K562 (cell line): ENCODE data around the gene AHNAK. TPM values are rescaled to one million over a fixed set of nuclear protein-coding genes. Genes with fewer than 3 reads are reported as not detected.

Experiments
- CC2D1A ChIP-seq: fragments of 450-650 bp; IDR thresholded peaks from 2 replicates; pipeline ENCODE4 v1.6.1; 2017; ENCODE audit warnings: mild to moderate bottlenecking
- CEBPG ChIP-seq, 3 experiments: fragments of 200-800 bp in 1 of 3; sonication (Bioruptor generic) in 1 of 3; sonication (generic) in 1 of 3; formaldehyde crosslinking in 1 of 3; IDR thresholded peaks in 2 of 3; conservative IDR thresholded peaks in 1 of 3; 2 replicates each; pipeline versions ENCODE4 v1.6.1 to v1.8.0; 2016 to 2022; ENCODE audit warnings: missing compliant biosample characterization in 2 of 3, missing genetic modification characterization in 2 of 3, mild to moderate bottlenecking in 1 of 3, missing genetic modification reagents in 1 of 3
- GABPB2 ChIP-seq: fragments of 250-450 bp; sonication (Bioruptor Pico); conservative IDR thresholded peaks from 2 replicates; pipeline ENCODE4 v1.5.1; 2021; ENCODE audit warnings: mild to moderate bottlenecking
- JUND ChIP-seq, 2 experiments: IDR thresholded peaks; 2 replicates in 1 of 2; 3 replicates in 1 of 2; pipeline ENCODE4 v1.6.1; 2011; ENCODE audit warnings: borderline replicate concordance in 2 of 2, low read depth in 2 of 2, low read length in 2 of 2, improper control_type of control experiment in 1 of 2, missing biosample characterization in 1 of 2, missing genetic modification characterization in 1 of 2, missing genetic modification reagents in 1 of 2
- KLF1 ChIP-seq: fragments of 450-650 bp; IDR thresholded peaks from 2 replicates; pipeline ENCODE4 v1.6.1; 2016; ENCODE audit warnings: missing genetic modification characterization, missing compliant biosample characterization
- L3MBTL2 ChIP-seq: fragments of 450-650 bp; IDR thresholded peaks from 2 replicates; pipeline ENCODE4 v1.6.1; 2016; ENCODE audit warnings: mild to moderate bottlenecking, moderate library complexity
- MEIS2 ChIP-seq: fragments of 450-650 bp; IDR thresholded peaks from 2 replicates; pipeline ENCODE4 v1.6.1; 2014; ENCODE audit warnings: mild to moderate bottlenecking; ENCODE audit not compliant: partially characterized antibody
- NBN ChIP-seq: fragments of 450-650 bp; IDR thresholded peaks from 2 replicates; pipeline ENCODE4 v1.6.1; 2016; ENCODE audit warnings: low read depth, mild to moderate bottlenecking
- RCOR1 ChIP-seq, 2 experiments: IDR thresholded peaks; 2 replicates each; pipeline ENCODE4 v1.6.1; 2012; ENCODE audit warnings: low read depth in 2 of 2, low read length in 2 of 2, borderline replicate concordance in 1 of 2, improper control_type of control experiment in 1 of 2
- polyA plus RNA-seq, 8 experiments: library from polyadenylated mRNA; depleted of rRNA in 4 of 8; stranded (reverse) in 5 of 8; unstranded in 3 of 8; fragments of >200 nt; fragmentation: Nextera tagmentation in 2 of 8; fragmentation: Illumina TruSeq in 1 of 8; extraction: Ambion mirVana in 2 of 8; extraction: Trizol in 1 of 8; gene quantifications; 2 replicates each; pipeline versions ENCODE4 v1.2.1 to v1.2.3, GENCODE V29; 2011 to 2014; ENCODE audit warnings: inconsistent platforms in 1 of 8, missing spikeins in 1 of 8
- total RNA-seq, 7 experiments: library from RNA; depleted of rRNA in 6 of 7; stranded (reverse); fragments of >200 nt in 6 of 7; fragmentation: Illumina TruSeq in 2 of 7; extraction: Trizol in 2 of 7; gene quantifications; 2 replicates each; pipeline versions ENCODE4 v1.2.1 to v1.2.3, GENCODE V29; 2011 to 2021; ENCODE audit warnings: low replicate concordance in 1 of 7
- TF ChIP-seq, protein P1 (sequence below): fragments of 250-450 bp; sonication (Bioruptor Pico); IDR thresholded peaks from 2 replicates; pipeline ENCODE4 v1.9.0; 2021; ENCODE audit warnings: mild to moderate bottlenecking, inconsistent platforms
- TF ChIP-seq, protein P2 (sequence below): fragments of 250-450 bp; sonication (Bioruptor Pico); IDR thresholded peaks from 2 replicates; pipeline ENCODE4 v1.5.1; 2021; ENCODE audit warnings: mild to moderate bottlenecking
- TF ChIP-seq, protein P3 (sequence below): fragments of 450-650 bp; formaldehyde crosslinking; IDR thresholded peaks from 2 replicates; pipeline ENCODE4 v1.4.0; 2022; ENCODE audit warnings: mild to moderate bottlenecking, moderate library complexity
- TF ChIP-seq, protein P4 (sequence below), 3 experiments: IDR thresholded peaks in 2 of 3; conservative IDR thresholded peaks in 1 of 3; 2 replicates each; pipeline ENCODE4 v1.5.1; 2011 to 2012; ENCODE audit warnings: low read length in 3 of 3, mild to moderate bottlenecking in 3 of 3, control low read depth in 2 of 3, improper control_type of control experiment in 1 of 3, inconsistent platforms in 1 of 3, low read depth in 1 of 3, mixed read lengths in 1 of 3, moderate library complexity in 1 of 3; ENCODE audit not compliant: insufficient read depth in 2 of 3
- TF ChIP-seq, protein P5 (sequence below): sonication (generic); formaldehyde crosslinking; IDR thresholded peaks from 2 replicates; pipeline ENCODE4 v1.8.1; 2022; ENCODE audit warnings: missing genetic modification reagents

The AHNAK gene
- total and polyA plus RNA-seq, 9 of the 15 experiments (the other 6 are each of a cell fraction or from before 2014, with no cell fraction given), result 1.5 to 89.7 (median 45.0) TPM

DNA sequence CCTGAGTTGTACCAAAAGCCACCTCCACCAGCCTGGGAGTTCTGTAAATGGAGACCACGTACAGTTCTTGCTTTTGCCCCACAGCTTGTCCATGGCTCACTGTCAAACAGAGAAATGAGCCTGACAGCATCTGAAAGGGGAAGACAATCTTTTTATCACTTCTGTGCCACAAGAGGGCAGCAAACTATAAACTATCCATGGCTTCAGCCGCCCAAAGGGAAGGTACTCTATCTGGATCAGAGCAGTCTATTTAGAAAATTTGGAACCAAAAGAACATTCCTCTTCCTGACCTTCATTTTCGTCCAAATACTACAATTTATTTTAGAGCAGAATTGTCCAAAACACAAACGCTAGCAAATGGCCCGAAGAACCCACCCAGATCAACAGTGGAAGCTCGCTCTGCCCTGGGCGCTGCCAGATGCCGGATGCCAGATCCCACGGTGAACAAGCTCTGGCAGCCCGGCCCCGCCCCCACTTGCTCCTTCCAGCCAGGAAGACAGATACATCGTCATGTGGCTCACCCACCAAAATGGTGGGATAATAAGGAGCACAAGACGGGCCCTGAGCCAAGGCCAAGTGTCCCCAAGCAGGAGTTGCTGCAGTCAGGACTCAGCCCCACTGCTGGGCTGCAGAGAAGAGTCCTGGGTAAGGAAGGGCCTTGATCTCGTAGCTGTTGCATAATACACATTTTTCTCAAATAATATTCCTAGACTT is 151.6 kb downstream of the AHNAK start (continued):
- TF ChIP-seq, protein P1, sequence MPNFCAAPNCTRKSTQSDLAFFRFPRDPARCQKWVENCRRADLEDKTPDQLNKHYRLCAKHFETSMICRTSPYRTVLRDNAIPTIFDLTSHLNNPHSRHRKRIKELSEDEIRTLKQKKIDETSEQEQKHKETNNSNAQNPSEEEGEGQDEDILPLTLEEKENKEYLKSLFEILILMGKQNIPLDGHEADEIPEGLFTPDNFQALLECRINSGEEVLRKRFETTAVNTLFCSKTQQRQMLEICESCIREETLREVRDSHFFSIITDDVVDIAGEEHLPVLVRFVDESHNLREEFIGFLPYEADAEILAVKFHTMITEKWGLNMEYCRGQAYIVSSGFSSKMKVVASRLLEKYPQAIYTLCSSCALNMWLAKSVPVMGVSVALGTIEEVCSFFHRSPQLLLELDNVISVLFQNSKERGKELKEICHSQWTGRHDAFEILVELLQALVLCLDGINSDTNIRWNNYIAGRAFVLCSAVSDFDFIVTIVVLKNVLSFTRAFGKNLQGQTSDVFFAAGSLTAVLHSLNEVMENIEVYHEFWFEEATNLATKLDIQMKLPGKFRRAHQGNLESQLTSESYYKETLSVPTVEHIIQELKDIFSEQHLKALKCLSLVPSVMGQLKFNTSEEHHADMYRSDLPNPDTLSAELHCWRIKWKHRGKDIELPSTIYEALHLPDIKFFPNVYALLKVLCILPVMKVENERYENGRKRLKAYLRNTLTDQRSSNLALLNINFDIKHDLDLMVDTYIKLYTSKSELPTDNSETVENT, result no peak
- no peak for TF ChIP-seq GABPB2
- TF ChIP-seq JUND (IDR thresholded peaks at IDR 0.05; ENCODE audit: borderline replicate concordance, low read depth, low read length), result 0 out of 2 replicates have a peak, but pooled peaks have one; percentile 13
- 0 out of 3 replicates have a peak, but pooled peaks have one; percentile 8 for TF ChIP-seq JUND (tag; IDR thresholded peaks at IDR 0.05; ENCODE audit: borderline replicate concordance, low read depth, low read length)
- TF ChIP-seq, protein P2, sequence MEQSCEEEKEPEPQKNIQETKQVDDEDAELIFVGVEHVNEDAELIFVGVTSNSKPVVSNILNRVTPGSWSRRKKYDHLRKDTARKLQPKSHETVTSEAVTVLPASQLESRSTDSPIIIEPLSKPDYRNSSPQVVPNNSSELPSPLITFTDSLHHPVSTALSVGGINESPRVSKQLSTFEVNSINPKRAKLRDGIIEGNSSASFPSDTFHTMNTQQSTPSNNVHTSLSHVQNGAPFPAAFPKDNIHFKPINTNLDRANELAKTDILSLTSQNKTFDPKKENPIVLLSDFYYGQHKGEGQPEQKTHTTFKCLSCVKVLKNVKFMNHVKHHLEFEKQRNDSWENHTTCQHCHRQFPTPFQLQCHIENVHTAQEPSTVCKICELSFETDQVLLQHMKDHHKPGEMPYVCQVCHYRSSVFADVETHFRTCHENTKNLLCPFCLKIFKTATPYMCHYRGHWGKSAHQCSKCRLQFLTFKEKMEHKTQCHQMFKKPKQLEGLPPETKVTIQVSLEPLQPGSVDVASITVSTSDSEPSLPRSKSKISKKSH (CRISPR knock-in tag), result no peak
- no peak for TF ChIP-seq L3MBTL2
- TF ChIP-seq MEIS2, result peak; percentile 57
- TF ChIP-seq CC2D1A, result peak; percentile 53
- 0 out of 2 replicates have a peak, but pooled peaks have one; percentile 19 for TF ChIP-seq NBN
- TF ChIP-seq KLF1, result no peak
- TF ChIP-seq, protein P3, sequence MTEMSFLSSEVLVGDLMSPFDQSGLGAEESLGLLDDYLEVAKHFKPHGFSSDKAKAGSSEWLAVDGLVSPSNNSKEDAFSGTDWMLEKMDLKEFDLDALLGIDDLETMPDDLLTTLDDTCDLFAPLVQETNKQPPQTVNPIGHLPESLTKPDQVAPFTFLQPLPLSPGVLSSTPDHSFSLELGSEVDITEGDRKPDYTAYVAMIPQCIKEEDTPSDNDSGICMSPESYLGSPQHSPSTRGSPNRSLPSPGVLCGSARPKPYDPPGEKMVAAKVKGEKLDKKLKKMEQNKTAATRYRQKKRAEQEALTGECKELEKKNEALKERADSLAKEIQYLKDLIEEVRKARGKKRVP (CRISPR knock-in tag), result no peak
- TF ChIP-seq RCOR1 (IDR thresholded peaks at IDR 0.05; ENCODE audit: borderline replicate concordance in 1 of 2, low read depth in 2 of 2, low read length in 2 of 2), result 0 out of 4 replicates have a peak, but pooled peaks of 1 of the 2 experiments have one; percentile 25
- TF ChIP-seq, protein P4, sequence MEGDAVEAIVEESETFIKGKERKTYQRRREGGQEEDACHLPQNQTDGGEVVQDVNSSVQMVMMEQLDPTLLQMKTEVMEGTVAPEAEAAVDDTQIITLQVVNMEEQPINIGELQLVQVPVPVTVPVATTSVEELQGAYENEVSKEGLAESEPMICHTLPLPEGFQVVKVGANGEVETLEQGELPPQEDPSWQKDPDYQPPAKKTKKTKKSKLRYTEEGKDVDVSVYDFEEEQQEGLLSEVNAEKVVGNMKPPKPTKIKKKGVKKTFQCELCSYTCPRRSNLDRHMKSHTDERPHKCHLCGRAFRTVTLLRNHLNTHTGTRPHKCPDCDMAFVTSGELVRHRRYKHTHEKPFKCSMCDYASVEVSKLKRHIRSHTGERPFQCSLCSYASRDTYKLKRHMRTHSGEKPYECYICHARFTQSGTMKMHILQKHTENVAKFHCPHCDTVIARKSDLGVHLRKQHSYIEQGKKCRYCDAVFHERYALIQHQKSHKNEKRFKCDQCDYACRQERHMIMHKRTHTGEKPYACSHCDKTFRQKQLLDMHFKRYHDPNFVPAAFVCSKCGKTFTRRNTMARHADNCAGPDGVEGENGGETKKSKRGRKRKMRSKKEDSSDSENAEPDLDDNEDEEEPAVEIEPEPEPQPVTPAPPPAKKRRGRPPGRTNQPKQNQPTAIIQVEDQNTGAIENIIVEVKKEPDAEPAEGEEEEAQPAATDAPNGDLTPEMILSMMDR (IDR thresholded peaks at IDR 0.05 in 2 of 3, conservative IDR thresholded peaks at IDR 0.05 in 1 of 3; ENCODE audit: insufficient read depth in 2 of 3, low read depth in 1 of 3, low read length in 3 of 3), result peak; percentile 74 to 89 (median 86)
- TF ChIP-seq, protein P5, sequence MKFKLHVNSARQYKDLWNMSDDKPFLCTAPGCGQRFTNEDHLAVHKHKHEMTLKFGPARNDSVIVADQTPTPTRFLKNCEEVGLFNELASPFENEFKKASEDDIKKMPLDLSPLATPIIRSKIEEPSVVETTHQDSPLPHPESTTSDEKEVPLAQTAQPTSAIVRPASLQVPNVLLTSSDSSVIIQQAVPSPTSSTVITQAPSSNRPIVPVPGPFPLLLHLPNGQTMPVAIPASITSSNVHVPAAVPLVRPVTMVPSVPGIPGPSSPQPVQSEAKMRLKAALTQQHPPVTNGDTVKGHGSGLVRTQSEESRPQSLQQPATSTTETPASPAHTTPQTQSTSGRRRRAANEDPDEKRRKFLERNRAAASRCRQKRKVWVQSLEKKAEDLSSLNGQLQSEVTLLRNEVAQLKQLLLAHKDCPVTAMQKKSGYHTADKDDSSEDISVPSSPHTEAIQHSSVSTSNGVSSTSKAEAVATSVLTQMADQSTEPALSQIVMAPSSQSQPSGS, result no peak
- peak; percentile 61; the same call in 1 of the 2 replicates for TF ChIP-seq CEBPG (CRISPR knock-in tag; IDR thresholded peaks at IDR 0.05)
- no peak for TF ChIP-seq CEBPG (tag; conservative IDR thresholded peaks at IDR 0.05 in 1 of 2, IDR thresholded peaks at IDR 0.05 in 1 of 2)
